Hepatic stellate cell (primary cell): Measurements from ENCODE around the gene HIVEP3.

Experiments
- DNase-seq: peaks from one replicate; pipeline ENCODE4 v3.0.0; 2011; ENCODE audit warnings: low spot score

HIVEP3 gene

GRCh38 chr1:41648844-41649243 is 269.9 kb downstream of the HIVEP3 start:
- no peak for DNase-seq

GRCh38 chr1:41648230-41648629 is 270.5 kb downstream of the HIVEP3 start:
- no peak for DNase-seq

GRCh38 chr1:41647221-41648135 is 271.2 kb downstream of the HIVEP3 start:
- DNase-seq: no peak

- DNase-seq: no peak
These were observed 272.5 kb downstream of the HIVEP3 start for GRCh38 chr1:41646186-41646585.

- DNase-seq: no peak
These were observed 273.7 kb downstream of the HIVEP3 start for GRCh38 chr1:41645062-41645461.

- DNase-seq: no peak
These were observed 275.6 kb downstream of the HIVEP3 start for GRCh38 chr1:41642922-41643821.

GRCh38 chr1:41641941-41642527 is 276.7 kb downstream of the HIVEP3 start:
- no peak for DNase-seq

- no peak for DNase-seq
These were observed 277.3 kb downstream of the HIVEP3 start for GRCh38 chr1:41641475-41641814.

GRCh38 chr1:41640756-41641474 is 277.8 kb downstream of the HIVEP3 start:
- DNase-seq: no peak

GRCh38 chr1:41640141-41640751 is 278.5 kb downstream of the HIVEP3 start:
- no peak for DNase-seq

GRCh38 chr1:41639332-41639936 is 279.3 kb downstream of the HIVEP3 start:
- peak; percentile 69 for DNase-seq

GRCh38 chr1:41638086-41639024 is 280.4 kb downstream of the HIVEP3 start:
- DNase-seq: no peak

- DNase-seq: no peak
These were observed 281.4 kb downstream of the HIVEP3 start for GRCh38 chr1:41637367-41637766.

GRCh38 chr1:41633764-41634163 is 285.0 kb downstream of the HIVEP3 start:
- DNase-seq: peak; percentile 34

- no peak for DNase-seq
These were observed 285.7 kb downstream of the HIVEP3 start for GRCh38 chr1:41632781-41633575.

- DNase-seq: peak; percentile 69
These were observed 286.8 kb downstream of the HIVEP3 start for GRCh38 chr1:41631971-41632370.

- DNase-seq: no peak
These were observed 287.6 kb downstream of the HIVEP3 start for GRCh38 chr1:41631154-41631553.

GRCh38 chr1:41629571-41629970 is 289.2 kb downstream of the HIVEP3 start:
- DNase-seq: no peak

GRCh38 chr1:41629141-41629540 is 289.6 kb downstream of the HIVEP3 start:
- no peak for DNase-seq
